Measurements from ENCODE around the gene PSG5. TPM values are rescaled to one million over a fixed set of nuclear protein-coding genes. Genes with fewer than 3 reads are reported as not detected.

Gene PSG5
- not detected for total RNA-seq

GRCh38 chr19:43186311-43186935, at the start of gene PSG5:
TSS of gene PSG5 (minus strand) at chr19:43186536. CDS start at chr19:43186405, 131 bp downstream.

GRCh38 chr19:43205471-43206105, 19.3 kb upstream of the PSG5 start, which contains the start of gene PSG4:
TSS of gene PSG4 (minus strand) at chr19:43205638. CDS start at chr19:43205536, 102 bp downstream.

Other genes with a start within 250 kb of the PSG5 start
- not detected for gene PSG7, start 249.3 kb downstream of the PSG5 start, total RNA-seq
- not detected for gene PSG11, start 160.1 kb downstream of the PSG5 start, total RNA-seq
- gene PSG2, start 103.8 kb downstream of the PSG5 start, total RNA-seq: not detected
- gene PSG4, start 19.1 kb upstream of the PSG5 start, total RNA-seq: not detected
- gene PSG9, start 83.0 kb upstream of the PSG5 start, total RNA-seq: not detected
- gene CD177, start 167.2 kb upstream of the PSG5 start, total RNA-seq: 29.0 TPM
- not detected for gene TEX101, start 228.4 kb upstream of the PSG5 start, total RNA-seq